Glutamatergic neuron (in vitro differentiated cells): ENCODE results near the gene NARS2. TPM values are rescaled to one million over a fixed set of nuclear protein-coding genes. Genes with fewer than 3 reads are reported as not detected.

Source experiments
- DNase-seq: peaks from one replicate; pipeline ENCODE4 v3.0.0; 2022
- H3K27ac Mint-ChIP-seq: one replicate; pipeline ENCODE4 v1.8.0; 2020; ENCODE audit warnings: mild to moderate bottlenecking, mixed read lengths, inconsistent platforms; ENCODE audit not compliant: unreplicated experiment
- H3K27me3 Mint-ChIP-seq: one replicate; pipeline ENCODE4 v1.8.0; 2020; ENCODE audit warnings: mild to moderate bottlenecking, moderate library complexity, mixed read lengths, inconsistent platforms; ENCODE audit not compliant: unreplicated experiment
- H3K36me3 Mint-ChIP-seq: one replicate; pipeline ENCODE4 v1.8.0; 2020; ENCODE audit warnings: mild to moderate bottlenecking, mixed read lengths, inconsistent platforms; ENCODE audit not compliant: unreplicated experiment
- H3K4me1 Mint-ChIP-seq: one replicate; pipeline ENCODE4 v1.8.0; 2020; ENCODE audit warnings: mild to moderate bottlenecking, low read depth, mixed read lengths, inconsistent platforms; ENCODE audit not compliant: unreplicated experiment
- H3K4me3 Mint-ChIP-seq: one replicate; pipeline ENCODE4 v1.8.0; 2020; ENCODE audit warnings: mild to moderate bottlenecking, mixed read lengths, inconsistent platforms; ENCODE audit not compliant: unreplicated experiment
- H3K9me3 Mint-ChIP-seq: one replicate; pipeline ENCODE4 v1.8.0; 2020; ENCODE audit warnings: mild to moderate bottlenecking, moderate library complexity, mixed read lengths, inconsistent platforms; ENCODE audit not compliant: unreplicated experiment
- total RNA-seq: library from RNA; stranded (reverse); fragmentation: NEBNext Ultra II Directional; extraction: Animal tissue kit (Norgen Biotek cat#: 25700); gene quantifications from one replicate; pipeline ENCODE4 v1.2.1, GENCODE V29; 2021; ENCODE audit not compliant: unreplicated experiment
- TF ChIP-seq, protein P1 (sequence below): fragments of 200-600 bp; sonication (generic); IDR thresholded peaks from one replicate; pipeline ENCODE4 v1.5.0; 2021; ENCODE audit not compliant: partially characterized antibody, unreplicated experiment

NARS2 gene
- total RNA-seq, 1 donor from 2014 or later, result 21.1 TPM

DNA sequence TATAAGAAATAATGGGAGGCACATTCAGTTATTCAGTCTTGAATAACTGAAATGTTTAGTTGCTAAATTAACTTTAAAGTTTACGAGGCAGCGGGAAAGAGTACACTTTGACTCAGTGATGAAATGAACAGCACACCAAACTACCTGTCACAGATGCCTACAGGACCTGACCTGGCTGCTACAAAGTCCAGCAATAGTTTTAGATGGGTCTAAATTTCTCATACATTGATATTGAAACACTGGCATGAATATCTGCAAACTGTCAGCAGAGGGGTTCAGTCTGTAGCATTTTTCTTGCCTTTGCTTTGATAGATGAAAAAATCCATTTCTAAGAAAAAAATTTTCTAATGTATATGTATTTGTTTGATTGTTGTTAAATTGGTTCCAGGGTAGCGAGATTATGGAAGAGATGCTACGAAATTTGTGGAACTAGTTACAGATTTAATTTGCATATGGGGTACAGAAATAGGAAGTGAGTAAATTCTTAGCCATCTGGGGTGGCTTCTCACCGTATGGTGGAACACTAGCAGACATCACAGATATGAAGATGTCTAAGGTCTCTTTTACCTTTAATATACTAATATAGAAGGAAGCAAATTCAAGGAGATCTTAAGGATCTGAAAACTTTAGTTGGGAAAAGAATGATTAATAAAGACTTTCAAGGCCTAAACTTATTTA lies 136.2 kb downstream of the NARS2 start:
- no peak overlapping the region for H3K4me3 Mint-ChIP-seq
- no peaks in the 10 kb centered on the region for H3K27me3 Mint-ChIP-seq
- H3K9me3 Mint-ChIP-seq, result no peaks in the 10 kb centered on the region
- H3K27ac Mint-ChIP-seq, result no peak overlapping the region
- H3K36me3 Mint-ChIP-seq, result peaks cover 2% of the 10 kb centered on the region
- TF ChIP-seq, protein P1, sequence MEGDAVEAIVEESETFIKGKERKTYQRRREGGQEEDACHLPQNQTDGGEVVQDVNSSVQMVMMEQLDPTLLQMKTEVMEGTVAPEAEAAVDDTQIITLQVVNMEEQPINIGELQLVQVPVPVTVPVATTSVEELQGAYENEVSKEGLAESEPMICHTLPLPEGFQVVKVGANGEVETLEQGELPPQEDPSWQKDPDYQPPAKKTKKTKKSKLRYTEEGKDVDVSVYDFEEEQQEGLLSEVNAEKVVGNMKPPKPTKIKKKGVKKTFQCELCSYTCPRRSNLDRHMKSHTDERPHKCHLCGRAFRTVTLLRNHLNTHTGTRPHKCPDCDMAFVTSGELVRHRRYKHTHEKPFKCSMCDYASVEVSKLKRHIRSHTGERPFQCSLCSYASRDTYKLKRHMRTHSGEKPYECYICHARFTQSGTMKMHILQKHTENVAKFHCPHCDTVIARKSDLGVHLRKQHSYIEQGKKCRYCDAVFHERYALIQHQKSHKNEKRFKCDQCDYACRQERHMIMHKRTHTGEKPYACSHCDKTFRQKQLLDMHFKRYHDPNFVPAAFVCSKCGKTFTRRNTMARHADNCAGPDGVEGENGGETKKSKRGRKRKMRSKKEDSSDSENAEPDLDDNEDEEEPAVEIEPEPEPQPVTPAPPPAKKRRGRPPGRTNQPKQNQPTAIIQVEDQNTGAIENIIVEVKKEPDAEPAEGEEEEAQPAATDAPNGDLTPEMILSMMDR, result no peak
- no peak for DNase-seq
- no peaks in the 10 kb centered on the region for H3K4me1 Mint-ChIP-seq

DNA sequence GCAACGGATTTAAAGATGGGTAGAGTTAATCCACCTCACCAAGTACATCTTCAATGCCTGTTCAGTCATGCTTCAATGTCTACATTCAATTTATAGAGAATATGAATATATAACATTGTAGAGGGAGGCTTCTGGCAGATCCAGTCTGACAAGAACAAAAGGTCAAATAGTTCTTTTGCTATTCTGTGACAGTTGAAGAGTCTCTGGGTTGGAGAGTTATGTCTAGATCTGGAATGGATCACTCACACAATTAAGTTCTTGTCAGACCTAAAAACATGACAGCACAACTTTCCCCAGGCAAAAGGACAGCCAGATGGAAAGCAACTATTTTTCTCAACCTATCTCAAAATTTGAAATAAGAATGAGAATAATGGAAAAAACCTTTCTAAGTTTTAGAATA lies 141.7 kb downstream of the NARS2 start:
- Mint-ChIP-seq H3K4me1 (no peaks in the 10 kb centered on the region), H3K36me3 (no peaks in the 10 kb centered on the region), H3K27ac (no peak overlapping the region), H3K27me3 (no peaks in the 10 kb centered on the region), H3K9me3 (no peaks in the 10 kb centered on the region), H3K4me3 (no peak overlapping the region)
- DNase-seq, result no peak
- TF ChIP-seq, protein P1, result no peak

DNA sequence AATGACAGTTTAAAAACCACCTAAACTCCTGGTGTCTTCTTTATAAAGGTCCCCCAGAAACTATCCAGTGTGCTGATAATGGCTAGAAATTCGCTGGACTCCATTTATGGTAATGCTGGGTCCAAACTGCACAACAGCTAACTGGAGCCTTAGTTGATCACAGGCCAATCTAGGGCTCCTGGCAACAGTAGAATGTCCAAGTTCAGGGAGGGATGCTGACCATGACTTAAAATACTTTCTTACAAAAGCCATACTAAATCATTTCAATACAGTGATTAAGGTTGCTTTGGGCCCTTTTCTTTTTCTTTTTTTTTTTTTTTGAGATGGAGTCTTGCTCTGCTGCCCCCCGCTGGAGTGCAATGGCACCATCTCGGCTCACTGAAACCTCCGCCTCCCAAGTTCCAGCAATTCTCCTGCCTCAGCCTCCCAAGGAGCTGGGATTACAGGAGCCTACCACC lies 142.6 kb downstream of the NARS2 start:
- Mint-ChIP-seq H3K4me3 (no peak overlapping the region), H3K36me3 (no peaks in the 10 kb centered on the region), H3K9me3 (no peaks in the 10 kb centered on the region), H3K4me1 (no peaks in the 10 kb centered on the region), H3K27ac (no peak overlapping the region), H3K27me3 (no peaks in the 10 kb centered on the region)
- TF ChIP-seq, protein P1, result peak; percentile 60
- DNase-seq, result peak; percentile 52

DNA sequence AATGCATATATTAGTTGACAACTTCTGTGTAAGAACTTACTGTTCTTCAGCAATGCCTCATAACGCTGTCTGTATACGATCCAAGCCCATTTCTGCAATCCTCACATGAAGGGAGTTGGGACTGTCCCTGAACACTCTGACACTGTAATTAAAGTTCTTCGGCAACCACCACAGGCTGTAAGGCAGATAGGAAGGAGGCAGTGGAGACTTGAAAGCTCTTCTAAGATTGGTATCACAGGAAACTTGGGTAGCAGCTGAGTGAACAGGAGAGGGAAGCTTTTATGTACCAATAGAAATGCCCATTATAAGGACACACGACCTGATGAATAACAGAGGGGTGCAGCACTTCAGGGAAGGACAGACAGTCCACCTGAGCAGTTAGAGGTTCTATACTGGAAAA lies 145.0 kb downstream of the NARS2 start:
- no peak overlapping the region for H3K27ac Mint-ChIP-seq
- no peak for DNase-seq
- H3K27me3 Mint-ChIP-seq, result no peaks in the 10 kb centered on the region
- no peaks in the 10 kb centered on the region for H3K4me1 Mint-ChIP-seq
- H3K36me3 Mint-ChIP-seq, result no peaks in the 10 kb centered on the region
- H3K4me3 Mint-ChIP-seq, result no peak overlapping the region
- TF ChIP-seq, protein P1, result no peak
- H3K9me3 Mint-ChIP-seq, result no peaks in the 10 kb centered on the region

DNA sequence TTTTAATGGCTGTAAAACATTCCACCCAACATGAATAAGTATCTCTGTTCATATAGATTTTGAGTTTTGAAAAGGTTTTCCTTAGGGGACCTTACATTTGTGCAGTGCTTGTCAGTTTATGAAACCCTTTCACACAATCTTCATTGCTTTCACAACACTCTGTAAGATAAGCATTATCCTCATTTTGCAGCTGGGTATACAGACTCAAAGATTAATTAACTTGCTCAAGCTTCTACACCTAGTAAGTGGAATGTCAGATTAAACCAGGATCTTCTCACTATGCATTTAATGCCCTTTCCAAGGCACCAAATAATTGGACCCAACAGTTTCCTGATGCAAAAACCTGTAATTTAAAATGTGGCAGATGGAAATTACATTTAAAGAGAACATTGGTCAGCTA lies 145.5 kb downstream of the NARS2 start:
- H3K27ac Mint-ChIP-seq, result no peak overlapping the region
- no peaks in the 10 kb centered on the region for H3K4me1 Mint-ChIP-seq
- no peak overlapping the region for H3K4me3 Mint-ChIP-seq
- no peaks in the 10 kb centered on the region for H3K9me3 Mint-ChIP-seq
- no peaks in the 10 kb centered on the region for H3K27me3 Mint-ChIP-seq
- TF ChIP-seq, protein P1, result no peak
- H3K36me3 Mint-ChIP-seq, result no peaks in the 10 kb centered on the region
- DNase-seq, result no peak
